ENCODE data around the gene CDS2.

Gene CDS2

GRCh38 chr20:5180933-5181332 lies 54.1 kb downstream of the CDS2 start:
- DNase-seq, result no peak

GRCh38 chr20:5181492-5181891 lies 54.7 kb downstream of the CDS2 start:
- DNase-seq, result no peak

- no peak for DNase-seq
Observed at GRCh38 chr20:5181958-5182357, 55.1 kb downstream of the CDS2 start.

- no peak for DNase-seq
Observed at GRCh38 chr20:5182615-5183254, 55.9 kb downstream of the CDS2 start.

- no peak for DNase-seq
Observed at GRCh38 chr20:5183731-5184474, 57.1 kb downstream of the CDS2 start.

- DNase-seq, result no peak
Observed at GRCh38 chr20:5184684-5185083, 57.9 kb downstream of the CDS2 start.

- DNase-seq, result no peak
Observed at GRCh38 chr20:5187122-5187521, 60.3 kb downstream of the CDS2 start.

GRCh38 chr20:5188736-5189135 lies 61.9 kb downstream of the CDS2 start:
- no peak for DNase-seq

- DNase-seq, result no peak
Observed at GRCh38 chr20:5189917-5190316, 63.1 kb downstream of the CDS2 start.

- no peak for DNase-seq
Observed at GRCh38 chr20:5190444-5190843, 63.6 kb downstream of the CDS2 start.

GRCh38 chr20:5191829-5192569 lies 65.2 kb downstream of the CDS2 start:
- DNase-seq, result peak; percentile 49

GRCh38 chr20:5192570-5193431 lies 66.0 kb downstream of the CDS2 start:
- DNase-seq, result no peak

- no peak for DNase-seq
Observed at GRCh38 chr20:5195655-5196054, 68.8 kb downstream of the CDS2 start.

- no peak for DNase-seq
Observed at GRCh38 chr20:5196149-5196548, 69.3 kb downstream of the CDS2 start.

GRCh38 chr20:5197270-5197827 lies 70.5 kb downstream of the CDS2 start:
- no peak for DNase-seq

GRCh38 chr20:5197847-5198650 lies 71.2 kb downstream of the CDS2 start:
- no peak for DNase-seq

GRCh38 chr20:5198651-5198924 lies 71.8 kb downstream of the CDS2 start:
- no peak for DNase-seq

GRCh38 chr20:5203380-5203779 lies 76.6 kb downstream of the CDS2 start:
- no peak for DNase-seq

- DNase-seq, result peak; percentile 43
Observed at GRCh38 chr20:5205348-5206210, 78.8 kb downstream of the CDS2 start.

- DNase-seq, result no peak
Observed at GRCh38 chr20:5207138-5207537, 80.3 kb downstream of the CDS2 start.
